ENCODE measurements around the gene HECTD4. TPM values are rescaled to one million over a fixed set of nuclear protein-coding genes. Genes with fewer than 3 reads are reported as not detected.
"Not testable (repeated sequence)": the region's sequence is repeated elsewhere in the genome, so short reads cannot be mapped to it uniquely, and the experiment has no call there.

Gene HECTD4
- total RNA-seq, 1 donor, result 37.1 TPM

DNA sequence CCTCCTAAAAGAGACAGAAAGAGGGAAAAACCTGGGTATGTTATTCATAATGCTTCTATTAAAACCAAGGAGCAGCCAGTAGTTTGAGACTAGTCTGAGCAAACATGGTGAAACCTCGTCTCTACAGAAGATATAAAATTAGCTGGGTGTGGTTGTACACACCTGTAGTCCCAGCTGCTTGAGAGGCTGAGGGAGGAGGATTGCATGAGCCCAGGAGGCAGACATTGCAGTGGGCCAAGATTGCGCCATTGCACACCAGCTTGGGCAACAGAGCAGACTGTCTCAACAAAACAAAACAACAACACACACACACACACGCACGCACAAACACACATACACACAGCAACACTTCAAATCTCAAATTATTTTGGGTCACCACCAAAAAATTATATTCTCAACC lies 27.8 kb downstream of the HECTD4 start:
- no peak for DNase-seq (ENCODE audit: low read depth)
- no peak overlapping the region for H3K4me3 ChIP-seq (ENCODE audit: low read depth, low read length)
- TF ChIP-seq, protein P1, sequence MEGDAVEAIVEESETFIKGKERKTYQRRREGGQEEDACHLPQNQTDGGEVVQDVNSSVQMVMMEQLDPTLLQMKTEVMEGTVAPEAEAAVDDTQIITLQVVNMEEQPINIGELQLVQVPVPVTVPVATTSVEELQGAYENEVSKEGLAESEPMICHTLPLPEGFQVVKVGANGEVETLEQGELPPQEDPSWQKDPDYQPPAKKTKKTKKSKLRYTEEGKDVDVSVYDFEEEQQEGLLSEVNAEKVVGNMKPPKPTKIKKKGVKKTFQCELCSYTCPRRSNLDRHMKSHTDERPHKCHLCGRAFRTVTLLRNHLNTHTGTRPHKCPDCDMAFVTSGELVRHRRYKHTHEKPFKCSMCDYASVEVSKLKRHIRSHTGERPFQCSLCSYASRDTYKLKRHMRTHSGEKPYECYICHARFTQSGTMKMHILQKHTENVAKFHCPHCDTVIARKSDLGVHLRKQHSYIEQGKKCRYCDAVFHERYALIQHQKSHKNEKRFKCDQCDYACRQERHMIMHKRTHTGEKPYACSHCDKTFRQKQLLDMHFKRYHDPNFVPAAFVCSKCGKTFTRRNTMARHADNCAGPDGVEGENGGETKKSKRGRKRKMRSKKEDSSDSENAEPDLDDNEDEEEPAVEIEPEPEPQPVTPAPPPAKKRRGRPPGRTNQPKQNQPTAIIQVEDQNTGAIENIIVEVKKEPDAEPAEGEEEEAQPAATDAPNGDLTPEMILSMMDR (IDR thresholded peaks at IDR 0.05; ENCODE audit: insufficient read depth, low read depth, low read length), result no peak

DNA sequence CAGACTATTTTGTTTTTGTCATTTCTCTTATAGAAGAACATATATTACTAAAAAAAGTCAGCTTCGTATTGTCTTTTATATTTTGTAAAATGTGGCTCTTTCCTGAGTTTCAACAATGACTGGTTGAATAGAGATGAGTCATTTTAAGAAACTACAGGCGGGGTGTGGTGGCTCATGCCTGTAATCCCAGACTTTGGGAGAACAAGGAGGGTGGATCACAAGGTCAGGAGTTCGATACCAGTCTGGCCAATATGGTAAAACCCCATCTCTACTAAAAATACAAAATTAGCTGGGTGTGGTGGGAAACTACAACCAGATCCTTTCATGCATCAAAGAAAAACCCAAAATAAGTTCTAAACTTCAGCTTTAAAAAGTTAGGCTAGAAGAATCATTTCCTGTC lies 28.8 kb downstream of the HECTD4 start:
- H3K4me3 ChIP-seq (ENCODE audit: low read depth, low read length), result no peak overlapping the region
- no peak for DNase-seq (ENCODE audit: low read depth)
- TF ChIP-seq, protein P1 (IDR thresholded peaks at IDR 0.05; ENCODE audit: insufficient read depth, low read depth, low read length), result no peak

DNA sequence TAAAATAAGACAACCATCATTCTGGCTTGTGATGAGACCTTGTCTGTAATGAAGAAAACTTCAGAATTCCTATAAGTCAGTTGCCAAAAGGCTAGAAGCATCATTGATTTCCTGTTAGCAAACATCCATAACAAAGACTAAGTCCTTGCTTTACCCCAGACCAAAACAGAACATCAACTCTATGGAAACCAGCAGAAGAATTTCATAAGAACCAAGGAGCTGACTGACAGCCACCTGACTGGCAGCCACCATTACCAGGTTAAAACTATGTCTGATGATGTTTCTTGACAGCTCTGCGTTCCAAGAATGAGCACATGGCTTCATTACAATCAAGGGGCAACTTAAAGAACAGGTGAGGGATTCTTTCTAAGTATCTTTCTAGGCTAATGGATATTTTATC lies 29.3 kb downstream of the HECTD4 start:
- no peak overlapping the region for H3K4me3 ChIP-seq (ENCODE audit: low read depth, low read length)
- DNase-seq (ENCODE audit: low read depth), result no peak
- TF ChIP-seq, protein P1 (IDR thresholded peaks at IDR 0.05; ENCODE audit: insufficient read depth, low read depth, low read length), result no peak

DNA sequence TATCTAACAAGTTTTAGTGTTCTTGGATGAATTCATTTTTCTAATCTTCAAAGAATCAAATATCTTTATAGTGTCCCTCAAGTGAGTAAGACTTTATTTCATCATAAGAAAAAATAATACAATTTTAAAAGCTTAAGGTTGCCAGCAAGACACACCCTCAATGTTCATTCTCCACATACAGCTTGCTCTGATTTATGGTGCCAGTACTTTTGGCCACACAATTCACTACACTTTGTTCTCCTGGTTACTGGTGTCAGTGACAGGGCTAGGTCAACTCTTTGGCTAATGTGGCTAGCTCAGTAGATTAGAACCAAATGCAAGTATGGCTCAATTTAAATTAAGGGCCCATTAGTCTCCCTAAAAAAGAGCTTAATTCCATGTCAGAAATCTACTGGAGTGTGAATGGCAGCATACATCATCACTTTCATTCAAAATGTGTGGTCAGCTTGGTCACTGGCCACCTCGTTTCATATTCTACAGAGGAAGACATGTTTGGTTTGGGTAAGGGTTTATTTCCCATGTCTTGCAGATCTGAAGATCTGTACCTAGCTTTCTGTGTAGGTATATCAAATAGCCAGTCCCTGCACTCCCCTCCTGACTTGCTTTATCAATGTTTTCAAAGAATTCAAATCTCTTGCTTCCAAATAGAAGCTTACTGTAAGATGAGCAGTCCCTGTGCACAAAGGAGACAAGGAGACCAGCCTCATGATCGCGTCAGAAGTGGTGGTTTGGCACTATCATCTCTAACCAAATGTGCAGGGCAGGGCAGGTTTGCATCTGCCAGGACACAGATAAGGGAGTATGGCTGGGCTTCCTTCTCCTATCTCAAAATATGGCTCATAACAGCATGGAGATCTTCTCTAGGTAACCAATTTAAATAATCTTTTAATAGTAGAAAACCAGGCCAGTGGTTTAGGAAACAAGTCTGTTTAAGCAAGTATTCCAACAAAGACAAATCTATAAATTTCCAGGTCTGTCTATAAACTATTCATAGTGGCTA lies 31.3 kb downstream of the HECTD4 start:
- TF ChIP-seq, protein P1 (IDR thresholded peaks at IDR 0.05; ENCODE audit: insufficient read depth, low read depth, low read length), result no peak
- no peak overlapping the region for H3K4me3 ChIP-seq (ENCODE audit: low read depth, low read length)
- DNase-seq (ENCODE audit: low read depth), result no peak

DNA sequence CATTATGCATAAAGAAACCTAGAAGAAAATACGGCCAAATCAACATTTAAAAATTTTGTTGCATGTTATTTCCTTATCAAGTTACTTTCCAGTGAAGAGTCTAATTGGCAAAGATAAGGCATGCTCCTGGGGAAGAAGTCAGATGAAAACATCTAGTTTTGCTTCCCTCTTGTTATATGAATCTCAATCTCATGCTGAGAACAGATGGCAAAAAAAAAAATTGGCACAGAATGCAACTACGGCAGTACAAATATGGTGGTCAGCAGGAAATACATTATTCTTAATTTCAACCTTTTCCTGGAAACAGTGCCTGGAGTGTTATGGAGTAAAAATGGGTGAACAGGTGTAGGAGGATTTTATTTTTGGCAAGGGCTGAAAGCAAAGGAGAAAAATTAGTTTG lies 32.8 kb downstream of the HECTD4 start:
- TF ChIP-seq, protein P1 (IDR thresholded peaks at IDR 0.05; ENCODE audit: insufficient read depth, low read depth, low read length), result no peak
- no peak for DNase-seq (ENCODE audit: low read depth)
- H3K4me3 ChIP-seq (ENCODE audit: low read depth, low read length), result no peak overlapping the region

DNA sequence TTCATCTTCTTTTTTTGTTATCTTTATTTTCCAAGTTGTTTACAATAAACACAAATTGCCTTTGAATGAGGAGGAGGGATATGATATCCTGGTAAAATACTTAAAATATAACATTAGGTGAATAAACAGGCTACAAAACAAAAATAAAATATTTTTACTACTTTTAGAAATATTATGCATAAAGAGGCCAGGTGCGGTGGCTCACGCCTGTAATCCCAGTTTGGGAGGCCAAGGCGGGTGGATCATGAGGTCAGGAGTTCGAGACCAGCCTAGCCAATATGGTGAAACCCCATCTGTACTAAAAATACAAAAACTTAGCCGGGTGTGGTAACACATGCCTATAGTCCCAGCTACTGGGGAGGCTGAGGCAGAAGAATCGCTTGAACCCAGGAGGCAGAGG lies 33.3 kb downstream of the HECTD4 start:
- not testable (repeated sequence) for DNase-seq (ENCODE audit: low read depth); H3K4me3 ChIP-seq (ENCODE audit: low read depth, low read length)

DNA sequence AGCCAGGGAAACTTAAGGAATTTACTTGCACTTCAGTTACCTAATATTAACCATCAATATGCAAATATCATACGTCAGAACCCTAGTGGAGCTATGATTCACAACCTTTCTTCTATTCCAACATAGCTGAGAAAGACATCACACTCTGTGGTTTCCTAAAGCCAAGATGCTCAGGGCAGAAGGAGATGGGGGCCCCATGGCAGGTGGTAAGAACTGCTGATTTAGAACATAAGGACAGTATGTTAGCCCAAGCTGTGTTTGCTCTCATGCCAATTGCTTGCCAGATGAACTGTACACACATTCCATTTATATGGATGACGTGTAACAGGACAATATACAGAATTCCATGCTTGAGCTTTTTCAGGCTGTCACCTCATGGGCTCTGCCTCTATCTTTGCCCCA lies 34.6 kb downstream of the HECTD4 start:
- no peak overlapping the region for H3K4me3 ChIP-seq (ENCODE audit: low read depth, low read length)
- peak; percentile 57 for DNase-seq (ENCODE audit: low read depth)
- TF ChIP-seq, protein P1 (IDR thresholded peaks at IDR 0.05; ENCODE audit: insufficient read depth, low read depth, low read length), result no peak

Data from fibroblast of villous mesenchyme (primary cell).